GM19240 (cell line): ENCODE results near the gene DALRD3.

Source experiments
- DNase-seq: peaks from one replicate; pipeline ENCODE4 v3.0.0; 2011; ENCODE audit warnings: low spot score; ENCODE audit not compliant: insufficient read length

The DALRD3 gene

GRCh38 chr3:49017971-49018706 is at the start of gene DALRD3:
Gene DALRD3, minus strand, starts transcription at chr3:49018580. Its CDS starts 16 bp downstream, at chr3:49018564.
- DNase-seq = no peak

GRCh38 chr3:49058011-49058410 is 39.6 kb upstream of the DALRD3 start:
- no peak for DNase-seq

DNA sequence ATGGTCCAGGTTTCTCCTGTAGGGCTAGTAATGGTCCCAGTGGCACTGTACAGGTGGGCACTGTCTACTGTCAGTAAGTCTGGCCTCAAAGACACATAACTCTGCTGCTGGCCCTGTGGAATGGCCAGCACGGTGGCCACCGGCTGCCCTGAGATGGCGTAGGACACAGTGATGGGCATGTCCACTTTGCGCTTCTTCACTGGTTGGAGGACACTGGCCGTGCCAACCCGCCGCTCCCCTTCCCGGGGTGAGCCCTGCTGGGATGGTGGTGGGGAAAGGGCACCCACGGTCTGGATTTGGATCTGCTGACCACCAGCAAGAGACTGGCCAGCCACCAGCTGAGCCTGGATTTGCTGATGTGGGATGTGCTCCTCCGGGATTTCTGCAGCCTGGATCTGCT is 38.9 kb upstream of the DALRD3 start:
- DNase-seq = no peak

- DNase-seq = no peak
Measured at GRCh38 chr3:49054344-49054862, 36.0 kb upstream of the DALRD3 start.

DNA sequence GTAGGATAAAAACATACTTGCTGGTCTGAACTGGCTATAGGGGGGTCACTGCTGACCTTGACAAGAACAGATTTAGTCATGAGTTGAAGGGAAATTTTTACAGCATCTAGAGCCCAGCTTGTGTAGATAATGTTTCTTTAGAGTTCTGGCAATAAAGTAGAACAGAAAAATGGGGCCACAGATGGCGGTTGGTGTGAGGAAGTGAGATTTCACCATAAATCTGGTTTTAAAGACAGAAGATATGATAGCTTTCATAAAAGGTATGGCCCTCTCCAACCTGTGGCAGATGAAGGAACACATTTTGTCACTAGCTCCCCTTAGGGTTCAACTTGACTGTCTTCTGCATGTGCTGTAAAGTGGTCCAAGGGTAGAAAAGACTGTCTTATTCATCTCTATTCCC is 35.2 kb upstream of the DALRD3 start:
- DNase-seq = no peak

DNA sequence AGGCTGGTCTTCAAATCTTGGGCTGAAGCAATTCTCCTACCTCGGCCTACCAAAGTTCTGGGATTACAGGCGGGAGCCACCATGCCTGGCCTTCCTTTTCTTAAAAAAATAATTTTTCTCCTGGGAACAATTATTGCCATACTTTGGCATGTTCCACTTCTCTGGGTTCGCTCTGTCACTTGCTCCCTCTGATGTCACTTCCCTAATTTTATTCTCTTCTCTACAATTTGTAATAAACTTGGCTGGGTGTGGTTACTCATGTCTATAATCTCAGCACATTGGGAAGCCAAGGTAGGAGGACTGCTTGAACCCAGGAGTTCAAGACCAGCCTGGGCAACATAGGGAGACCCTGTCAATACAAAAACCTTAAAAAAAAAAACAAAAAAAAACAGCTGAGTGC is 16.9 kb upstream of the DALRD3 start:
- DNase-seq = no peak

DNA sequence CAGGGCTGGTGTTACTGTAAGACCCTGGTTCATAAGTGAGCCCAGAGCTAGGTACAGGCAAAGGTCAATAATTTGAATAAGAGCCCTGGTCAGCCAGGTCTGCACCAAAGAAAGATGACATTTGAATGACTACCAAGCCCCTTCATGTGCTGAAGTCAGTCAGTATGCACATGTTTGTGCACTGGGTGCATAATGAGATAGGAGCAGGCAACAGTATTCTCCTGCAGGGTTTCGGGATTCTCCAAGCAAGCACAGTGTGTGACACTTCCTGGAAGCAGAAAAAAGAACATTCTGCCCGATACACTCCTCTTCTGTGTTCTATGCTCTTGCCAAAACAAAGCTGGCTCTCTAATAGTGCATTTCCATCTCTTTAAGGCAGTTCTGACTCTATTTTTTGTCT is 16.3 kb upstream of the DALRD3 start:
- DNase-seq = no peak

DNA sequence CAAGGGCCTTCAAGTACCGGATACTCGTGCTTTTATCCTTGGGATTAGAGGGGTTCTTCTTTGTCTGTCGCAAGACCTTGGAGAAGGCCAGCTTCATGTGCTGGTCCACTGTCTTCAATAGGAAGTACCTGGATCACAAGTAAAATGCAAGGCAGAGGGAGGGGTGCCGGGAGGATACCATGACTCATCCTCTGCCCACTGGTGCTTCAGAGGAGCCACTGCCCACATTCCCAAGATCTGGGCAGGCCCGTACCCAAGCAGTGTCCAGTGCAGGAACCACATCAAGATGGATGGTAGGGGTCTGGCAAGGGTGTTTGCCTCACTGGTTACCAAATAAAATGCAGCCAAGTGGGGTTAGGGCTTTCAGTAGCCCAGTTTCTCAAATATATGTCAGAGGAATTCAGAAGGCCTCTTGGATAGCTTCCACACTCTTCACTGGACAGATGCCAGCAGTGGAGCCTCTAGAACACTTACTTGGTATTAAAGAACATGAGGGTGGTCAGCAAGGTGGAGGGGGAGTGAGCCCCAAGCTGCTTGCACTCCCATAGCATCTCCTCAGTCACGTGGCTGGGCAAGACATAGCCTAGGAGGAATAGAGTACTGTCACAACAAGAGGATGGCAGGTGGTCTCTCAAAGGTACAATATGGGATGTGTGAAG is 14.4 kb upstream of the DALRD3 start:
- DNase-seq = no peak

DNA sequence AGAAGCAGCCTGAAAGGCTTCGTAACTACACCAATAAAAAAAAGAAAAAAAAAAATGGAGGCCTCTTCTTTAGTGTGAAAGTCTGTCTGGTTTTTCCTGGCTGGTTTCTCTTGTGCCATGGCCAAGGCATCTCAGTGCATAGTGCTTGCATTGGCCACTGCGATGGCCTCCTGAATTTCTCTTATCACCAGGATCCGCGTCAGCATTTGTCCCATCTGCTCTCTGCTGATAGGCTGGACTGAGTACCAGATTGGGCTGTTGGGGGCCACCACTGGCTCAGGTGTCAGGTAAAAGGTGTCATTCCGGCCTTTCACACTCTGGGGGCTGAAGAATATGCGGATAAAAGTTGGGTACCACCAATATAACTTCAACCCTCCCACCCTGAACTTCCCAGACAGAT is 11.9 kb upstream of the DALRD3 start:
- DNase-seq = no peak

DNA sequence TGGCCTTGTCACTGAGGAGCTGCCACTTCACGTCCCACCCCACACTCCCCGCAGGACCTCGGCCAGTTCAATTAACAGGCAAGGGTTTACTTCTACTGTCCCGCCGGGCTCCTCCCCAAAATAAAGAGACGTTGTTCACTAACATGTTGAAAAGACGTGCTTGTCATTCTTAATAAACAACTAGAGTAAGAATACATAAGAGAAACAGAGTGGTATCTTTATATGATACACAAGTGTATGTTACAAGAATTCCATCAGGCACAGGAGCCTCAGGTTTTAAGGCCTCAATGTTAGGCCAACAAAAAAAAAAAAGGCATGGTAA is 11.1 kb upstream of the DALRD3 start:
- no peak for DNase-seq

DNA sequence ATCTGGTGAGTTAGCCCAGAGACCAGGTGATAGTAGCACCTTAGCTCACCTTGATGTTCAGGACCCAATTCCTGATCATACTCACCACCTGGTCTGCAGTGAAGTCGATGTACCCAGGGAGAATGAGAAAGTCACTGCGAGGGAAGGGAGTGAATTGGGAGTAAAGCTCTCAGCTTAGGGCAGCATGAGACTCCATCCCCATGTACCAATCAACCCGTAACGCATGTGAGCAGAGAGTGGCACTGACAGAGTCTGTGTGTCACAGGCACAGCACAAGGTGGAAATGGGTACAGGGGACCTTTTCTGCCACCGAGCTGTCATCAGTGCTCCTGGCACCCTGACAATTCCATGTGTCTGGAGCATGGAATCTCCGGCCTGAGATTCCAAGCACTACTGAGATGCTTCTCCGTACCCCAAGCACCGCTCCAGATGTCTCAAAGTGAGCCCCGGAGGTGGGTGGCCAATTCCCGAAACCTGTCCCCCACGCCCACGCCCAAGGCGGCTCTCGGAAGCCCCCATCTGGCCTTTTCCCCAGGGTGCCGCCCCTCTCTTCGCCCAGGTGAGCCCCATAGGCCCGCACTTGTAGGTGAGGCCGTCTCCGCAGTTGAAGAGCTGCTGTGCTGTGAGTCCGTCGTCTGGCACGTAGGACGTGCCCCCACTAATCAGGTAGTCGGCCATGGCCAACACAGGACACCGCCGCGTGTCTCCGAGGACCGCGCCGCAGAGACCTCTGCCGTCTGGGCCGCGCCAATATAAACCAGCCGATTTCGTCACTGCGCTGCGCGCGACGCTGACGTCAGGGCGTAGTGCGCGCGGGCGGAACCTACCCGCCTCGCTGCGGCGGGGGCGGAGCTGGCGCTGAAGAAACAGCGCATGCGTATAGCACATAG is 10.5 kb upstream of the DALRD3 start, which contains the start of gene IMPDH2:
Gene IMPDH2 (minus strand): TSS at position 726 of the 890 bp plus-strand sequence. CDS start 48 bp downstream, at position 678.
- DNase-seq = peak; percentile 58

DNA sequence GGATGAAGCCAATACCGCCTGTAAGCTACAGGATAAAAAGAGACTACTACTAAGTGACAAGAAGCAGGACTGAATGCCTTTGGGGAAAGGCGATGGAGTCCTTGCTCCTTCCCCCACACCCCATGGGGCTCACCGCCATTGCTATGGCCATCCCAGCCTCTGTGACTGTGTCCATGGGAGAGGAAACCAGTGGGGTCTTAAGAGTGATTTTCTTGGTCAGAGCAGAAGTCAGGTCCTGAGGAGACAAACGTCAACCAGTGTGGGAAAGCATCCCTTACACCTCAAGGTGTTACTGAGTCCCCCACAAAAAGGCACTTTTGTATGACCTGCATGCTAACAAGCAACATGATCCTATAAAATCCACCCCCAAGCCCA is 9.9 kb upstream of the DALRD3 start:
- no peak for DNase-seq

GRCh38 chr3:49027634-49028033 is 9.3 kb upstream of the DALRD3 start:
- no peak for DNase-seq

- no peak for DNase-seq
Measured at GRCh38 chr3:49026536-49026935, 8.2 kb upstream of the DALRD3 start.

GRCh38 chr3:49025793-49026520 is 7.6 kb upstream of the DALRD3 start:
- DNase-seq = no peak

GRCh38 chr3:49025005-49025792 is 6.8 kb upstream of the DALRD3 start:
- no peak for DNase-seq

DNA sequence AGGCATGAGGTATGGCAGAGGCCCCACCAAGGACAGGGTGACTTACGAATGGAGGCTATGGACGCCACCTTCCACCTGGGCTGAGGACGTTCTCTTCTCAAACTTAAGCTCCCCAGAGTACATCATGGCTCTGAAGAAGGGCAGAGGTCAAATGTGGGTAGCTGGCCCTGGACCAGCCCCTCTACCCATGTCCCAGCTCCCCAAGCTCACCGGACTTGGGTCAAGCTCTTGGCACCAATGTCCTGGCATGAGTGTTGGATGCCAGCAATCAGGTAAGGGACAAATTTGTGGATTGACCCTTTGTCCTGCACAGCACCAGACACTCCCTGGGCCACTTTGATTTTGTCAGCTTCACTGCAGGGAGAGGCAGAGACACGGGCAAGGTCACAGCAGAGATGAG is 6.1 kb upstream of the DALRD3 start:
- no peak for DNase-seq

GRCh38 chr3:49023775-49024174 is 5.4 kb upstream of the DALRD3 start:
- DNase-seq = no peak

- no peak for DNase-seq
Measured at GRCh38 chr3:49022688-49023171, 4.3 kb upstream of the DALRD3 start.
